Measurements from ENCODE around the gene FGD5.

FGD5 gene

DNA sequence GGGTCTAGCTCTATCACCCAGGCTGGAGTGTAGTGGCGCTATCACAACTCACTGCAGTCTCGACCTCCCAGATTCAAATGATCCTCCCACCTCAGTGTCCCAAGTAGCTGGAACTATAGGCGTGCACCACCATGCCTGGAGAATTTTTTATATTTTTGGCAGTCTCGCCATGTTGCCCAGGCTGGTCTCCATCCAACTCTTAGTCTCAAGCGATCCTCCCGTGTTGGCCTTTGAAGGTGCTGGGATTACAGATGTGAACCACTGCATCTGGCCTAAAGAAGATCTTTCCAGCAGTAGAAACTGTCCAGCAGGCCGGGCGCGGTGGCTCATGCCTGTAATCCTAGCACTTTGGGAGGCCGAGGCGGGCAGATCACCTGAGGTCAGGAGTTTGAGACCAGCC, 73.5 kb downstream of the FGD5 start:
- Histone ChIP-seq H3K4me3 (ENCODE audit: low read depth, low read length, poor library complexity, severe bottlenecking) (no peak overlapping the region), H3K9me2 (ENCODE audit: low read depth, low read length) (no peaks in the 10 kb centered on the region), H4K20me1 (ENCODE audit: insufficient read depth, low read length) (no peaks in the 10 kb centered on the region), H3K4me1 (ENCODE audit: insufficient read depth, low read length, severe bottlenecking) (no peaks in the 10 kb centered on the region), H3K36me3 (ENCODE audit: insufficient read depth, low read length) (no peaks in the 10 kb centered on the region), H3F3A (ENCODE audit: insufficient read depth, low read length) (no peaks in the 10 kb centered on the region), H3K4me2 (ENCODE audit: low read length) (no peak overlapping the region), H3K79me2 (ENCODE audit: insufficient read depth, low read length) (no peaks in the 10 kb centered on the region), H2AFZ (ENCODE audit: low read length) (no peak overlapping the region), H3K9me3 (ENCODE audit: low read length) (no peaks in the 10 kb centered on the region), H3K9ac (ENCODE audit: low read length) (no peak overlapping the region), H3K27ac (ENCODE audit: low read depth, low read length, poor library complexity, severe bottlenecking) (no peak overlapping the region), H3K27me3 (ENCODE audit: insufficient read depth, low read length) (no peaks in the 10 kb centered on the region; the same call in 1 of the 2 replicates)
- TF ChIP-seq, protein P1, sequence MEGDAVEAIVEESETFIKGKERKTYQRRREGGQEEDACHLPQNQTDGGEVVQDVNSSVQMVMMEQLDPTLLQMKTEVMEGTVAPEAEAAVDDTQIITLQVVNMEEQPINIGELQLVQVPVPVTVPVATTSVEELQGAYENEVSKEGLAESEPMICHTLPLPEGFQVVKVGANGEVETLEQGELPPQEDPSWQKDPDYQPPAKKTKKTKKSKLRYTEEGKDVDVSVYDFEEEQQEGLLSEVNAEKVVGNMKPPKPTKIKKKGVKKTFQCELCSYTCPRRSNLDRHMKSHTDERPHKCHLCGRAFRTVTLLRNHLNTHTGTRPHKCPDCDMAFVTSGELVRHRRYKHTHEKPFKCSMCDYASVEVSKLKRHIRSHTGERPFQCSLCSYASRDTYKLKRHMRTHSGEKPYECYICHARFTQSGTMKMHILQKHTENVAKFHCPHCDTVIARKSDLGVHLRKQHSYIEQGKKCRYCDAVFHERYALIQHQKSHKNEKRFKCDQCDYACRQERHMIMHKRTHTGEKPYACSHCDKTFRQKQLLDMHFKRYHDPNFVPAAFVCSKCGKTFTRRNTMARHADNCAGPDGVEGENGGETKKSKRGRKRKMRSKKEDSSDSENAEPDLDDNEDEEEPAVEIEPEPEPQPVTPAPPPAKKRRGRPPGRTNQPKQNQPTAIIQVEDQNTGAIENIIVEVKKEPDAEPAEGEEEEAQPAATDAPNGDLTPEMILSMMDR (IDR thresholded peaks at IDR 0.05; ENCODE audit: low read length): no peak
- TF ChIP-seq EZH2 (IDR thresholded peaks at IDR 0.05; ENCODE audit: borderline replicate concordance, low read length): no peak

DNA sequence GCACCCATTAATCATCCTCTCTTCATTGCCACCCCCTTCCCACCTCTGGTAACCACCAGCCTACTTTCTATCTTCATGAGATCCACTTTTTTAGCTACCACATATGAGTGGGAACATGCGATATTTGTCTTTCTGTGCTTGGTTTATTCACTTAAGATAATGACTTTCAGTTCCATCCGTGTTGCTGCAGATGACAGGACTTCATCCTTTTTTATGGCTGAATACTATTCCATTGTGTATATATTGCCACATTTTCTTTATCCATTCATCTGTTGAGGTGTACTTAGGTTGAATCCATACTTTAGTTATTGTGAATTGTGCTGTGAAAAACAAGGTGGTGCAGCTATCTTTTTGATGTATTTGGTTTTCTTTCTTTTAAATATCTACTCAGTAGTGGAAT, 75.3 kb downstream of the FGD5 start:
- Histone ChIP-seq H3K27me3 (ENCODE audit: insufficient read depth, low read length) (no peaks in the 10 kb centered on the region; the same call in 1 of the 2 replicates), H3K4me1 (ENCODE audit: insufficient read depth, low read length, severe bottlenecking) (no peaks in the 10 kb centered on the region), H4K20me1 (ENCODE audit: insufficient read depth, low read length) (no peaks in the 10 kb centered on the region), H3K9ac (ENCODE audit: low read length) (no peak overlapping the region), H3K79me2 (ENCODE audit: insufficient read depth, low read length) (no peaks in the 10 kb centered on the region), H3F3A (ENCODE audit: insufficient read depth, low read length) (no peaks in the 10 kb centered on the region), H3K9me3 (ENCODE audit: low read length) (no peaks in the 10 kb centered on the region), H3K4me2 (ENCODE audit: low read length) (no peak overlapping the region), H2AFZ (ENCODE audit: low read length) (no peak overlapping the region), H3K4me3 (ENCODE audit: low read depth, low read length, poor library complexity, severe bottlenecking) (no peak overlapping the region), H3K27ac (ENCODE audit: low read depth, low read length, poor library complexity, severe bottlenecking) (no peak overlapping the region), H3K9me2 (ENCODE audit: low read depth, low read length) (no peaks in the 10 kb centered on the region), H3K36me3 (ENCODE audit: insufficient read depth, low read length) (no peaks in the 10 kb centered on the region)
- no peak for TF ChIP-seq EZH2 (IDR thresholded peaks at IDR 0.05; ENCODE audit: borderline replicate concordance, low read length)
- TF ChIP-seq, protein P1 (IDR thresholded peaks at IDR 0.05; ENCODE audit: low read length): no peak

DNA sequence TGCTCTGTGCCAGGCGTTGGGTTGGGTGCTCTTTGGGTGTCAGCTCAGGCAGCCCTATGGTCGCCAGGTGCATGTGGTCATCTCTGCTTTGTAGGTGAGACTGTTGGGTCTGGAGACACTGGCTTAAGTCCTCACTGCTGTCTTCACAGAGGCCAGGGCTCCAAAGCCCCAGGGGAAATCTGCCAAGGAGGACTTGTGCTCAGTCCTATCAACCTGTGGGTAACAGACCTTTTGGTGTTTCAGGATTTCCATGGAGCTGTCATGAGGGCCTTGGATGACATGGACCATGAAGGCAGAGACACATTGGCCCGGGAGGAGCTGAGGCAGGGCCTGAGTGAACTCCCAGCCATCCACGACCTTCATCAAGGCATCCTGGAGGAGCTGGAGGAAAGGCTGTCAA, 78.5 kb downstream of the FGD5 start:
- H3K9ac ChIP-seq (ENCODE audit: low read length): no peak overlapping the region
- H3K4me2 ChIP-seq (ENCODE audit: low read length): no peak overlapping the region
- H3K4me3 ChIP-seq (ENCODE audit: low read depth, low read length, poor library complexity, severe bottlenecking): no peak overlapping the region
- no peaks in the 10 kb centered on the region for H3K79me2 ChIP-seq (ENCODE audit: insufficient read depth, low read length)
- H3F3A ChIP-seq (ENCODE audit: insufficient read depth, low read length): no peaks in the 10 kb centered on the region
- no peaks in the 10 kb centered on the region for H3K36me3 ChIP-seq (ENCODE audit: insufficient read depth, low read length)
- no peak overlapping the region for H2AFZ ChIP-seq (ENCODE audit: low read length)
- H4K20me1 ChIP-seq (ENCODE audit: insufficient read depth, low read length): no peaks in the 10 kb centered on the region
- no peak overlapping the region for H3K27ac ChIP-seq (ENCODE audit: low read depth, low read length, poor library complexity, severe bottlenecking)
- H3K9me2 ChIP-seq (ENCODE audit: low read depth, low read length): no peaks in the 10 kb centered on the region
- TF ChIP-seq, protein P1 (IDR thresholded peaks at IDR 0.05; ENCODE audit: low read length): no peak
- TF ChIP-seq EZH2 (IDR thresholded peaks at IDR 0.05; ENCODE audit: borderline replicate concordance, low read length): no peak
- H3K4me1 ChIP-seq (ENCODE audit: insufficient read depth, low read length, severe bottlenecking): no peaks in the 10 kb centered on the region
- H3K9me3 ChIP-seq (ENCODE audit: low read length): no peaks in the 10 kb centered on the region
- no peaks in the 10 kb centered on the region for H3K27me3 ChIP-seq (ENCODE audit: insufficient read depth, low read length)
